Dermis microvascular lymphatic vessel endothelial cell (primary cell): ENCODE results near the gene HIGD1C. TPM values are rescaled to one million over a fixed set of nuclear protein-coding genes. Genes with fewer than 3 reads are reported as not detected.
A peak's percentile ranks its signal among the peaks of the same experiment; 100 is the strongest.
"Not testable (repeated sequence)": the region's sequence is repeated elsewhere in the genome, so short reads cannot be mapped to it uniquely, and the experiment has no call there.

ENCODE experiments used
- DNase-seq, 2 donors: peaks; one replicate each; pipeline versions ENCODE4 v3.0.0 to v3.0.0-alpha.2; 2010; ENCODE audit warnings: low read depth in 2 of 2
- total RNA-seq: library from RNA; depleted of rRNA; stranded (reverse); fragments of >200 nt; gene quantifications from 2 replicates; pipeline ENCODE4 v1.2.1, GENCODE V29; 2014

Gene HIGD1C
- total RNA-seq, 1 donor from 2014 or later: not detected

- DNase-seq: no peak
These were observed 32.4 kb downstream of the HIGD1C start for GRCh38 chr12:50984586-50985298.

GRCh38 chr12:50985322-50985721, 33.0 kb downstream of the HIGD1C start:
- DNase-seq: peak; percentile 94 to 96

GRCh38 chr12:50986966-50987737, 34.8 kb downstream of the HIGD1C start:
- peak in 1 of 2 donors; percentile 83 for DNase-seq

- DNase-seq: peak in 1 of 2 donors; percentile 21
These were observed 35.7 kb downstream of the HIGD1C start for GRCh38 chr12:50988051-50988450.

GRCh38 chr12:50988871-50989270, 36.5 kb downstream of the HIGD1C start:
- DNase-seq: peak in 1 of 2 donors; percentile 80

- no peak for DNase-seq
These were observed 37.9 kb downstream of the HIGD1C start for GRCh38 chr12:50990147-50990727.

GRCh38 chr12:50990791-50991190, 38.4 kb downstream of the HIGD1C start:
- DNase-seq: peak in 1 of 2 donors; percentile 31

GRCh38 chr12:50991291-50991690, 38.9 kb downstream of the HIGD1C start:
- peak; percentile 61 to 66 for DNase-seq

GRCh38 chr12:50992819-50993218, 40.5 kb downstream of the HIGD1C start:
- DNase-seq: no peak

GRCh38 chr12:50999093-50999492, 46.7 kb downstream of the HIGD1C start:
- no peak for DNase-seq

GRCh38 chr12:51000245-51000644, 47.9 kb downstream of the HIGD1C start:
- no peak for DNase-seq

GRCh38 chr12:51001799-51002198, 49.5 kb downstream of the HIGD1C start:
- no peak for DNase-seq

GRCh38 chr12:51004504-51004903, 52.2 kb downstream of the HIGD1C start:
- no peak for DNase-seq

GRCh38 chr12:51005030-51005429, 52.7 kb downstream of the HIGD1C start:
- no peak for DNase-seq

- no peak for DNase-seq
These were observed 53.3 kb downstream of the HIGD1C start for GRCh38 chr12:51005671-51006070.

GRCh38 chr12:51008329-51009055, 56.1 kb downstream of the HIGD1C start:
- DNase-seq: no peak

GRCh38 chr12:51009056-51009440, 56.7 kb downstream of the HIGD1C start:
- no peak for DNase-seq

GRCh38 chr12:51011955-51012354, 59.6 kb downstream of the HIGD1C start:
- DNase-seq: no peak

- no peak for DNase-seq
These were observed 60.4 kb downstream of the HIGD1C start for GRCh38 chr12:51012570-51013236.

- no peak for DNase-seq
These were observed 61.1 kb downstream of the HIGD1C start for GRCh38 chr12:51013441-51013840.

- DNase-seq: not testable (repeated sequence)
These were observed 62.1 kb downstream of the HIGD1C start for GRCh38 chr12:51014467-51014866.
